Measurements from ENCODE around the gene A3GALT2. TPM values are rescaled to one million over a fixed set of nuclear protein-coding genes. Genes with fewer than 3 reads are reported as not detected.

A3GALT2 gene
- total and polyA plus RNA-seq, 12 donors: 0.25 TPM; not detected in 11

DNA sequence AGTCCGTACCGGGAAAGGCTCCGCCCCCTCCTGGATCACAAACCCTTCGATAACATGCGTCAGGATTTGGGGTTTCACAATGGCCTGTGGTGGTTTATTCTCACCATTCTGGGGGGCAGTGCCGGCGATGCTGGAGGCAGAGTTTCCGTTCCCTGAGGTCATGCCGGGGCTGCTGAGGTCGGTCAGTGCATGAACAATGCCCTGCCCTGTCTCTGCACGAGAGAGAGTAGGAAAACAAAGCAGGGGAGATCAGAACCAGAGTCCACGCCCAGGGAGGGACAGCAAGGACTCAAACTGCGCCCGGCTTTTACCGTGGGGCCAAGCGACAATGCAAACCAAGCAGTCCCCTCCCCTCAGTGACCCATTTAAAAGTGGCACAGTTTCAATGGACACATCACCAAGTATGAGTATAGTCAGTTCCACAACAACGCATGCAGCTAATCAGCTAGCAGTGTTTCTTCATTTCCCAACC lies 13.2 kb upstream of the A3GALT2 start:
- Histone ChIP-seq H3K36me3 (peaks cover 0 to 75% (median 34%) of the 10 kb centered on the region in 9 donors), H3K27ac (peak overlapping the region; percentile 19 to 100 (median 58)), H3K27me3 (no peaks in the 10 kb centered on the region), H3K4me3 (peak overlapping the region in 1 of 10 donors; percentile 5), H3K9me3 (no peaks in the 10 kb centered on the region), H3K4me1 (peaks cover 45 to 100% (median 88%) of the 10 kb centered on the region in 9 donors)
- peak; percentile 49 to 56 for DNase-seq
- TF ChIP-seq, protein P1, sequence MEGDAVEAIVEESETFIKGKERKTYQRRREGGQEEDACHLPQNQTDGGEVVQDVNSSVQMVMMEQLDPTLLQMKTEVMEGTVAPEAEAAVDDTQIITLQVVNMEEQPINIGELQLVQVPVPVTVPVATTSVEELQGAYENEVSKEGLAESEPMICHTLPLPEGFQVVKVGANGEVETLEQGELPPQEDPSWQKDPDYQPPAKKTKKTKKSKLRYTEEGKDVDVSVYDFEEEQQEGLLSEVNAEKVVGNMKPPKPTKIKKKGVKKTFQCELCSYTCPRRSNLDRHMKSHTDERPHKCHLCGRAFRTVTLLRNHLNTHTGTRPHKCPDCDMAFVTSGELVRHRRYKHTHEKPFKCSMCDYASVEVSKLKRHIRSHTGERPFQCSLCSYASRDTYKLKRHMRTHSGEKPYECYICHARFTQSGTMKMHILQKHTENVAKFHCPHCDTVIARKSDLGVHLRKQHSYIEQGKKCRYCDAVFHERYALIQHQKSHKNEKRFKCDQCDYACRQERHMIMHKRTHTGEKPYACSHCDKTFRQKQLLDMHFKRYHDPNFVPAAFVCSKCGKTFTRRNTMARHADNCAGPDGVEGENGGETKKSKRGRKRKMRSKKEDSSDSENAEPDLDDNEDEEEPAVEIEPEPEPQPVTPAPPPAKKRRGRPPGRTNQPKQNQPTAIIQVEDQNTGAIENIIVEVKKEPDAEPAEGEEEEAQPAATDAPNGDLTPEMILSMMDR (IDR thresholded peaks at IDR 0.05): no peak
- 18 to 30% methylated on average over 17 of the region's 17 CpGs for WGBS, 2 donors
- intact Hi-C loops (cut with DNase I): loop anchor here in 2 of 10 donors (5.0 kb wide), 1 partner anchor 33 kb away; no protein-coding TSS in a partner anchor
- ATAC-seq: peak; percentile 32 to 73 (median 58)

DNA sequence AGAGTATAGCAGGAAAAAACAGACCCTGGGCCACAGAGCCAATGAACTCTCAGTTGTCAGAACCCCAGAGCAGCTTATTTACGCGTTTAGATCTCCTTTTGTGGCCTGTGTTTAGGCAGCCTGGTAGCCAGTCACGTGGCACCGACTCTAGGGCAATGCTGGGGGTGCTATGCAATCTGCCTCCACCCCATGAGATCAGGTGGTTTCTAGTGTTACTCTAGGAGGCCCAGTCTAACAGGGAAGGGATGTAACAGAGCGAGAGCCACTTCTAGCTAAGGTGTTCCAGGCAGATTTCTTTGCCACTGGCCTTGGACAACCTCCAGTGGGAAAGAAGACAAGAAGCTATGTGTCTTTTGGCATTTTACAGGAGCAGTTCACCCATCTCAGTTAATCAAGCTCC lies 12.0 kb upstream of the A3GALT2 start:
- ATAC-seq (peak in 4 of 8 donors; percentile 12 to 54 (median 39)), DNase-seq (no peak)
- peaks cover 35 to 100% (median 88%) of the 10 kb centered on the region in 9 donors for H3K4me1 ChIP-seq
- intact Hi-C loops (cut with DNase I): loop anchor here in 2 of 10 donors (5.0 kb wide), 1 partner anchor 34 kb away; no protein-coding TSS in a partner anchor
- peaks cover 0 to 88% (median 43%) of the 10 kb centered on the region in 9 donors for H3K36me3 ChIP-seq
- no peak overlapping the region for H3K4me3 ChIP-seq
- peak overlapping the region in 9 of 10 donors; percentile 32 to 100 (median 63) for H3K27ac ChIP-seq
- WGBS, 2 donors: 55% methylated on average over 5 of the region's 5 CpGs
- H3K27me3 ChIP-seq: no peaks in the 10 kb centered on the region
- H3K9me3 ChIP-seq: no peaks in the 10 kb centered on the region
- TF ChIP-seq, protein P1 (IDR thresholded peaks at IDR 0.05): no peak

DNA sequence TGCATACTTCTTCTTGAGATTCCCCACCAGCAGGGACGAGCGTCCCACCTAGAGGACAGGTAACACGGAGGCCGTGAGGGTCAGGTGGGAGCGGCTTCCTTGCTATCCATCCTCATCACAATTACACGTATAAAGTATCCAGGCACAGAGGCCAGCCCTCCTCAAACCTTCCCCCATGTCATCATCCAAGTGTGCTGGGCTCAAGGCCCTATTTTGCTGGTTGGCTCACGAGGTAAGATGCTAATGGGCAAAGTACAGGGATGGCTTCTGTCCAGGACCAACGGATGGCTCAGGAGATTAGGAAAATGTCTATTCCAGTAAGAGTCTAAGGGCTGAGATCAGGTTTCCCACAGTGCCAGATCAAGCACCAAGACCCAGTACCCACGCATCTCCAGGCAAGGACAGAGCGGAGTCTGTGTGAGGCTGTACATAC lies 11.5 kb upstream of the A3GALT2 start:
- peak in 1 of 8 donors; percentile 9 for ATAC-seq
- 67 to 68% methylated on average over 10 of the region's 10 CpGs for WGBS, 2 donors
- H3K9me3 ChIP-seq: no peaks in the 10 kb centered on the region
- H3K27me3 ChIP-seq: no peaks in the 10 kb centered on the region
- peaks cover 0 to 89% (median 48%) of the 10 kb centered on the region in 9 donors for H3K36me3 ChIP-seq
- peak overlapping the region in 9 of 10 donors; percentile 8 to 100 (median 63) for H3K27ac ChIP-seq
- intact Hi-C loops (cut with DNase I): loop anchor here in 2 of 10 donors (5.0 kb wide), 1 partner anchor 35 kb away; no protein-coding TSS in a partner anchor
- no peak overlapping the region for H3K4me3 ChIP-seq
- no peak for DNase-seq
- TF ChIP-seq, protein P1 (IDR thresholded peaks at IDR 0.05): no peak
- H3K4me1 ChIP-seq: peaks cover 37 to 100% (median 88%) of the 10 kb centered on the region in 9 donors

DNA sequence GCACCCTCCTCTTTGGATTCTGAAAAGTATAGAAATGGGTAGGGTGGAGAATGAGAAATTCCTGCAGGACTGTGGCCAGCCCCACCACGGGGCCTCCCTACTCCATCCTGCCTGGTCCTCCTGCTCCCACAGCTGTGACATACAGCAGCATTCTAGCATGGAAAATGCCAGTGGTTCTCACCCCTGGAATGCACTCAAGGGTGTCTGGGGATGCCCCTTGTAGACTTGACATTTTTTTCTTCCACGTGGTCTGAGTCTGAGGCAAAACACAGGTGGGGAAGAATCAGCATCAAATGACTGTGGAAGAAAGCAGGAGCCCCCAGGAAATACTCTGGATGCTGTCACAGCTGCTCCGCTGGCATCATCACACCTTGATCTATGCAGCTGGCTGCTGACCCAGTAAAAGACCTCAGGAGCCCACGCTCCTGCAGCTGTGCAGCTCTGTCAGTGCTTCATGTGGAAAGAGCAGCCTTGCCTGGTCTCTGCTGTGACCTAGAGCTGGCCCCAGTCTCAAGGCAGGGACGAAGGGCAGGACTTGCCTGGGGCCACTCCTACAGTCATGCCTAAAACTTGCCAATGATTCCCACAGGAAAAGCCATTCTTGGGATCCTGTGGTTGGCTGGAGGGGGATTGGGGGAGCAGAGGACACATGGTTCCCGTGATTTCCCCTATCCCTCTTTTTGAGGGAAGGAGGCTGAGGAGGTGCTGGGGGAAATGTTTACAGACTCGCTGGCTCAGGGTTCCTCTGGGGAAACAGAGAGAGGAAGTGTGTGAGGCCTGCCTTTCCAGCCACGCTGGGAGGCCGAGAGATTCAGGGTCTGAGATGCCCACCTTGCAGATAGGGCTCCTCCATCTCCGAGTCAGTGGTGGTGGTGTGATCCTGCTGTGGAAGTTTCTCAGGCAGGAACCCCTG lies 10.8 kb upstream of the A3GALT2 start:
- intact Hi-C loops (cut with DNase I): loop anchor here in 2 of 10 donors (5.0 kb wide), 1 partner anchor 36 kb away; no protein-coding TSS in a partner anchor
- no peak overlapping the region for H3K4me3 ChIP-seq
- H3K9me3 ChIP-seq: no peaks in the 10 kb centered on the region
- peaks cover 0 to 90% (median 53%) of the 10 kb centered on the region in 9 donors for H3K36me3 ChIP-seq
- H3K27ac ChIP-seq: peak overlapping the region in 8 of 10 donors; percentile 8 to 100 (median 68)
- TF ChIP-seq, protein P1 (IDR thresholded peaks at IDR 0.05): no peak
- peaks cover 39 to 100% (median 86%) of the 10 kb centered on the region in 9 donors for H3K4me1 ChIP-seq
- no peaks in the 10 kb centered on the region for H3K27me3 ChIP-seq
- no peak for ATAC-seq
- WGBS, 2 donors: 44 to 59% methylated on average over 10 of the region's 10 CpGs
- DNase-seq: no peak
